ENCODE results near the gene LLPH. TPM values are rescaled to one million over a fixed set of nuclear protein-coding genes. Genes with fewer than 3 reads are reported as not detected.
A peak's percentile ranks its signal among the peaks of the same experiment; 100 is the strongest.

LLPH gene
- total and polyA plus RNA-seq, 7 experiments from 2014 or later, result 14.7 to 31.1 (median 28.4) TPM

- Histone ChIP-seq H3K27me3 (ENCODE audit: control insufficient read depth in 2 of 2, insufficient read depth in 2 of 2, low read length in 2 of 2) (no peaks in the 10 kb centered on the region), H3K4me3 (ENCODE audit: low read length) (no peak overlapping the region), H3K27ac (ENCODE audit: low read depth, low read length) (no peak overlapping the region), H3K36me3 (ENCODE audit: control insufficient read depth in 2 of 3, insufficient read depth in 3 of 3, low read length in 3 of 3) (peaks cover 0 to 5% (median 0%) of the 10 kb centered on the region in 3 experiments), H3K9me3 (ENCODE audit: control insufficient read depth in 2 of 3, low read length in 3 of 3) (no peaks in the 10 kb centered on the region), H3K4me1 (ENCODE audit: control insufficient read depth in 2 of 2, insufficient read depth in 2 of 2, low read length in 2 of 2) (peaks cover 0 to 9% of the 10 kb centered on the region in 2 donors)
- no peak overlapping the region for H3K27ac Mint-ChIP-seq
- no peak overlapping the region for H3K4me3 Mint-ChIP-seq
- no peak for DNase-seq
- no peak for ATAC-seq
- H3K27me3 Mint-ChIP-seq, result peaks cover 0 to 2% (median 0%) of the 10 kb centered on the region in 5 donors
- ChIA-PET CTCF (no interaction called here), POLR2A (no interaction called here)
- H3K9me3 Mint-ChIP-seq, result no peaks in the 10 kb centered on the region
- H3K36me3 Mint-ChIP-seq, result peaks cover 0 to 23% (median 16%) of the 10 kb centered on the region in 5 donors
- intact Hi-C loops (cut with micrococcal nuclease), result no loop called here
- peaks cover 8 to 15% (median 10%) of the 10 kb centered on the region in 7 donors for H3K4me1 Mint-ChIP-seq
Observed at GRCh38 chr12:66117242-66117641, 13.3 kb downstream of the LLPH start.

DNA sequence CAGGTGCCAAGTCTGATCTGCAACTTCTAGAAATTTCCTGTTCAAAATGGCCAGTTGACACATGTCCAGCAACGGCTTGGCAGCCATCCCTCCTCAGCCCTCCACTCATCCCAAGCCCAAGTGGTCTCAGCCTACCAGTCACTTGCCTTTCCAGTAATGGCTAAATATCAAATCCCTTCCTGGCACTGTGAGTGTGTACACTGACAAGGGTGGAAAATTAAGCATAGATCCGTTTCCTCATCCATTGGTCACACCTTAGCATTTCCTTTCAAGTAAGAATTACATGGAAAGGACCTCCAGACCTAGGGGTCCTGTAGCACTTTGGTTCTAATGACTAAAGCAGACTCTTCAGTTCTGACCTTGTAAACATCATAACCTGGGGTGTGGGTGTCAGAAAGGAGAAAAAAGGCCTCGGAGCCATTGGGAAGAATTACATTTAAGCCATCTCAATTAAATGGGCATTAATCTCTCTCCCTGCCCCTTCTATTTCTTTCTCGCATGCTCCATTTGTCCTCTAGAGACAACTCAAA lies 15.4 kb downstream of the LLPH start:
- intact Hi-C loops (cut with micrococcal nuclease), result no loop called here
- Histone ChIP-seq H3K36me3 (ENCODE audit: control insufficient read depth in 2 of 3, insufficient read depth in 3 of 3, low read length in 3 of 3) (no peaks in the 10 kb centered on the region), H3K4me3 (ENCODE audit: low read length) (no peak overlapping the region), H3K27ac (ENCODE audit: low read depth, low read length) (no peak overlapping the region), H3K4me1 (ENCODE audit: control insufficient read depth in 2 of 2, insufficient read depth in 2 of 2, low read length in 2 of 2) (peaks cover 0 to 7% of the 10 kb centered on the region in 2 donors), H3K27me3 (ENCODE audit: control insufficient read depth in 2 of 2, insufficient read depth in 2 of 2, low read length in 2 of 2) (no peaks in the 10 kb centered on the region), H3K9me3 (ENCODE audit: control insufficient read depth in 2 of 3, low read length in 3 of 3) (no peaks in the 10 kb centered on the region)
- H3K27me3 Mint-ChIP-seq, result peaks cover 0 to 10% (median 0%) of the 10 kb centered on the region in 5 donors
- CTCF ChIA-PET, result no interaction called here
- H3K9me3 Mint-ChIP-seq, result no peaks in the 10 kb centered on the region
- H3K4me1 Mint-ChIP-seq, result peaks cover 6 to 9% (median 8%) of the 10 kb centered on the region in 7 donors
- H3K27ac Mint-ChIP-seq, result peak overlapping the region in 1 of 9 donors; percentile 7
- POLR2A ChIA-PET, result no interaction called here
- ATAC-seq (no peak), DNase-seq (no peak)
- H3K4me3 Mint-ChIP-seq, result no peak overlapping the region
- H3K36me3 Mint-ChIP-seq, result peaks cover 0 to 14% (median 12%) of the 10 kb centered on the region in 5 donors

DNA sequence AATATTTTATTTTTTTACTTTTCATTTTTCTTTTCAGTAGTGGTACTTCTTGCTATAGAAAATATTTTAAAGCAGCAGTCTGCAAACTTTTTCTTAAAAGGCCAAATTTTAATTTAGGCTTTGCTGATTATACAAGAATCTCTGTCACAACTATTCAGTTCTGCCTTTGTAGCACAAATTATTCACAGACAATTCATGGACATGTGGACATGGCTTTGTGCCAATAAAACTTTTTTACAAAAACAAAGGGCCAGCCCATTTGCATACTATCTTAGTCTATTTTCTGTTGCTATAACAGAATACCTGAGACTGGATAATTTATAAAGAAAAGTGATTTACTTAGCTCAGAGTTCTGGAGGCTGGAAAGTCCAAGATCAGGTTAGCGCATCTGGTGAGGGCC lies 17.1 kb downstream of the LLPH start:
- peaks cover 0 to 4% (median 0%) of the 10 kb centered on the region in 7 donors for H3K4me1 Mint-ChIP-seq
- peaks cover 0 to 6% (median 2%) of the 10 kb centered on the region in 5 donors for H3K36me3 Mint-ChIP-seq
- H3K4me3 ChIP-seq (ENCODE audit: low read length), result no peak overlapping the region
- POLR2A ChIA-PET, result no interaction called here
- H3K27ac Mint-ChIP-seq, result no peak overlapping the region
- peaks cover 0 to 10% (median 0%) of the 10 kb centered on the region in 5 donors for H3K27me3 Mint-ChIP-seq
- no peak for ATAC-seq
- no peaks in the 10 kb centered on the region for H3K4me1 ChIP-seq (ENCODE audit: control insufficient read depth in 2 of 2, insufficient read depth in 2 of 2, low read length in 2 of 2)
- H3K9me3 Mint-ChIP-seq, result no peaks in the 10 kb centered on the region
- H3K27ac ChIP-seq (ENCODE audit: low read depth, low read length), result no peak overlapping the region
- intact Hi-C loops (cut with micrococcal nuclease), result no loop called here
- CTCF ChIA-PET, result no interaction called here
- no peaks in the 10 kb centered on the region for H3K9me3 ChIP-seq (ENCODE audit: control insufficient read depth in 2 of 3, low read length in 3 of 3)
- H3K4me3 Mint-ChIP-seq, result no peak overlapping the region
- DNase-seq, result no peak
- H3K36me3 ChIP-seq (ENCODE audit: control insufficient read depth in 2 of 3, insufficient read depth in 3 of 3, low read length in 3 of 3), result no peaks in the 10 kb centered on the region
- no peaks in the 10 kb centered on the region for H3K27me3 ChIP-seq (ENCODE audit: control insufficient read depth in 2 of 2, insufficient read depth in 2 of 2, low read length in 2 of 2)

DNA sequence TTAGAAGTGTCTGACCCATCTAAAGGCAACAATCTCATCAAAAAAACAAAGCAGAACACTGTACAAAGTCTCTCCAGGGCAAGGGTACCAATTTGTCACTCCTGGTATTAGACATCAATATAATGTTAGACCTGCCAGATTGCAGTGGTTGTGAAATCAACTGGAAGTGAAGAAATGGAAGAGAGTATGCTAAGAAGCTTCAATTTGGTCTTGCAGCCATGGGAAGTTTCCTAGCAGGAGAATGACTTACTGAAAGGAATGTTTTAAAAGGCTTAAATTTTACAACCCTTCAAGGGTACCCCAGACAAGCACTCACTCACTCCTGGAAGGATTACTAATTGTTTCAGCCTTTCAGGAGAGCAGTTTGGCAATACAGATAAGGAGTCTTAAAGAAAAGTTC lies 18.9 kb downstream of the LLPH start:
- H3K27me3 Mint-ChIP-seq, result peaks cover 0 to 10% (median 4%) of the 10 kb centered on the region in 5 donors
- no peaks in the 10 kb centered on the region for H3K4me1 ChIP-seq (ENCODE audit: control insufficient read depth in 2 of 2, insufficient read depth in 2 of 2, low read length in 2 of 2)
- H3K4me1 Mint-ChIP-seq, result peaks cover 2 to 12% (median 4%) of the 10 kb centered on the region in 7 donors
- H3K4me3 ChIP-seq (ENCODE audit: low read length), result no peak overlapping the region
- H3K27ac ChIP-seq (ENCODE audit: low read depth, low read length), result no peak overlapping the region
- ATAC-seq (no peak), DNase-seq (no peak)
- no peaks in the 10 kb centered on the region for H3K36me3 ChIP-seq (ENCODE audit: control insufficient read depth in 2 of 3, insufficient read depth in 3 of 3, low read length in 3 of 3)
- no peak overlapping the region for H3K27ac Mint-ChIP-seq
- intact Hi-C loops (cut with micrococcal nuclease), result no loop called here
- H3K9me3 Mint-ChIP-seq, result no peaks in the 10 kb centered on the region
- POLR2A ChIA-PET, result no interaction called here
- H3K36me3 Mint-ChIP-seq, result peaks cover 0 to 5% (median 0%) of the 10 kb centered on the region in 5 donors
- H3K27me3 ChIP-seq (ENCODE audit: control insufficient read depth in 2 of 2, insufficient read depth in 2 of 2, low read length in 2 of 2), result no peaks in the 10 kb centered on the region
- CTCF ChIA-PET, result no interaction called here
- no peak overlapping the region for H3K4me3 Mint-ChIP-seq
- H3K9me3 ChIP-seq (ENCODE audit: control insufficient read depth in 2 of 3, low read length in 3 of 3), result no peaks in the 10 kb centered on the region

GRCh38 chr12:66109056-66109455 lies 21.5 kb downstream of the LLPH start:
- no peak for DNase-seq
- CTCF ChIA-PET, result no interaction called here
- no peak overlapping the region for H3K27ac ChIP-seq (ENCODE audit: low read depth, low read length)

GRCh38 chr12:66108386-66108785 lies 22.2 kb downstream of the LLPH start:
- no peaks in the 10 kb centered on the region for H3K36me3 ChIP-seq (ENCODE audit: control insufficient read depth in 2 of 3, insufficient read depth in 3 of 3, low read length in 3 of 3)
- ChIA-PET POLR2A (no interaction called here), CTCF (interaction anchor here (1.3 kb wide), 1 partner anchor 1214 kb away, joined by 6 read pairs; no protein-coding TSS in a partner anchor)
- Mint-ChIP-seq H3K4me1 (peaks cover 2 to 12% (median 4%) of the 10 kb centered on the region in 7 donors), H3K9me3 (no peaks in the 10 kb centered on the region), H3K36me3 (no peaks in the 10 kb centered on the region), H3K27ac (no peak overlapping the region), H3K27me3 (peaks cover 0 to 20% (median 14%) of the 10 kb centered on the region in 5 donors), H3K4me3 (no peak overlapping the region)
- no peak overlapping the region for H3K27ac ChIP-seq (ENCODE audit: low read depth, low read length)
- ATAC-seq, result no peak
- H3K4me1 ChIP-seq (ENCODE audit: control insufficient read depth in 2 of 2, insufficient read depth in 2 of 2, low read length in 2 of 2), result no peaks in the 10 kb centered on the region
- intact Hi-C loops (cut with micrococcal nuclease), result no loop called here
- H3K9me3 ChIP-seq (ENCODE audit: control insufficient read depth in 2 of 3, low read length in 3 of 3), result no peaks in the 10 kb centered on the region
- H3K4me3 ChIP-seq (ENCODE audit: low read length), result no peak overlapping the region
- no peaks in the 10 kb centered on the region for H3K27me3 ChIP-seq (ENCODE audit: control insufficient read depth in 2 of 2, insufficient read depth in 2 of 2, low read length in 2 of 2)
- no peak for DNase-seq

More at GRCh38 chr12:66109056-66109455, 21.5 kb downstream of the LLPH start:
- no peaks in the 10 kb centered on the region for H3K36me3 ChIP-seq (ENCODE audit: control insufficient read depth in 2 of 3, insufficient read depth in 3 of 3, low read length in 3 of 3)
- H3K27me3 ChIP-seq (ENCODE audit: control insufficient read depth in 2 of 2, insufficient read depth in 2 of 2, low read length in 2 of 2), result no peaks in the 10 kb centered on the region
- Mint-ChIP-seq H3K27me3 (peaks cover 0 to 19% (median 14%) of the 10 kb centered on the region in 5 donors), H3K27ac (no peak overlapping the region), H3K4me1 (peaks cover 2 to 12% (median 4%) of the 10 kb centered on the region in 7 donors), H3K36me3 (peaks cover 0 to 3% (median 0%) of the 10 kb centered on the region in 5 donors), H3K4me3 (no peak overlapping the region), H3K9me3 (no peaks in the 10 kb centered on the region)
- H3K4me1 ChIP-seq (ENCODE audit: control insufficient read depth in 2 of 2, insufficient read depth in 2 of 2, low read length in 2 of 2), result no peaks in the 10 kb centered on the region
- no peak overlapping the region for H3K4me3 ChIP-seq (ENCODE audit: low read length)
- POLR2A ChIA-PET, result no interaction called here
- intact Hi-C loops (cut with micrococcal nuclease), result no loop called here
- ATAC-seq, result no peak
- H3K9me3 ChIP-seq (ENCODE audit: control insufficient read depth in 2 of 3, low read length in 3 of 3), result no peaks in the 10 kb centered on the region

- no peaks in the 10 kb centered on the region for H3K4me1 ChIP-seq (ENCODE audit: control insufficient read depth in 2 of 2, insufficient read depth in 2 of 2, low read length in 2 of 2)
- Mint-ChIP-seq H3K27ac (no peak overlapping the region), H3K27me3 (peaks cover 6 to 23% (median 20%) of the 10 kb centered on the region in 5 donors), H3K9me3 (no peaks in the 10 kb centered on the region), H3K36me3 (no peaks in the 10 kb centered on the region), H3K4me1 (peaks cover 2 to 12% (median 4%) of the 10 kb centered on the region in 7 donors), H3K4me3 (no peak overlapping the region)
- CTCF ChIA-PET, result interaction anchor here (0.9 to 1.4 kb wide), 3 partner anchors 301 to 1217 kb away, joined by 3 to 6 read pairs (median 4); no protein-coding TSS in a partner anchor
- no peak overlapping the region for H3K27ac ChIP-seq (ENCODE audit: low read depth, low read length)
- H3K9me3 ChIP-seq (ENCODE audit: control insufficient read depth in 2 of 3, low read length in 3 of 3), result no peaks in the 10 kb centered on the region
- peak in 8 of 9 donors; percentile 37 to 78 (median 67) for DNase-seq
- H3K27me3 ChIP-seq (ENCODE audit: control insufficient read depth in 2 of 2, insufficient read depth in 2 of 2, low read length in 2 of 2), result no peaks in the 10 kb centered on the region
- POLR2A ChIA-PET, result no interaction called here
- intact Hi-C loops (cut with micrococcal nuclease), result loop anchor here (1.0 kb wide), 3 partner anchors 302 to 1216 kb away; no protein-coding TSS in a partner anchor
- peak; percentile 93 for ATAC-seq
- H3K4me3 ChIP-seq (ENCODE audit: low read length), result no peak overlapping the region
- no peaks in the 10 kb centered on the region for H3K36me3 ChIP-seq (ENCODE audit: control insufficient read depth in 2 of 3, insufficient read depth in 3 of 3, low read length in 3 of 3)
Observed at GRCh38 chr12:66107451-66107915, 23.1 kb downstream of the LLPH start.
